Fibroblast of mammary gland (primary cell): ENCODE results near the gene DLL3.

ENCODE experiments used
- DNase-seq: peaks from one replicate; pipeline ENCODE4 v3.0.0-alpha.2; 2010; ENCODE audit warnings: low read depth
- H3K4me3 ChIP-seq: 2 replicates; pipeline ENCODE4 v1.5.1; 2011; ENCODE audit warnings: low read depth, mild to moderate bottlenecking, low read length, moderate library complexity; ENCODE audit not compliant: control insufficient read depth
- CTCF ChIP-seq: conservative IDR thresholded peaks from 2 replicates; pipeline ENCODE4 v1.5.1; 2011; ENCODE audit warnings: low read depth, low read length, inconsistent platforms; ENCODE audit not compliant: control insufficient read depth, insufficient read depth

Gene DLL3

GRCh38 chr19:39497996-39498797 lies 550 bp upstream of the DLL3 start:
- H3K4me3 ChIP-seq = no peak overlapping the region
- DNase-seq = peak; percentile 24
- TF ChIP-seq CTCF = peak; percentile 13

GRCh38 chr19:39499932-39500331 lies 1.2 kb downstream of the DLL3 start:
- TF ChIP-seq CTCF = no peak
- DNase-seq = no peak
- no peak overlapping the region for H3K4me3 ChIP-seq

GRCh38 chr19:39500543-39500942 lies 1.8 kb downstream of the DLL3 start:
- DNase-seq = no peak
- no peak for TF ChIP-seq CTCF
- H3K4me3 ChIP-seq = no peak overlapping the region

GRCh38 chr19:39501340-39501739 lies 2.6 kb downstream of the DLL3 start:
- no peak for DNase-seq
- H3K4me3 ChIP-seq = no peak overlapping the region
- TF ChIP-seq CTCF = no peak

- TF ChIP-seq CTCF = peak; percentile 25
- DNase-seq = peak; percentile 70
- H3K4me3 ChIP-seq = no peak overlapping the region
Observed at GRCh38 chr19:39502640-39503417, 4.1 kb downstream of the DLL3 start.

- no peak overlapping the region for H3K4me3 ChIP-seq
- no peak for DNase-seq
- no peak for TF ChIP-seq CTCF
Observed at GRCh38 chr19:39506598-39506943, 7.8 kb downstream of the DLL3 start.
